GM21367 (cell line): ENCODE data around the gene ARRDC5.
"Not testable (repeated sequence)": the region's sequence is repeated elsewhere in the genome, so short reads cannot be mapped to it uniquely, and the experiment has no call there.

Experiments used
- ATAC-seq: cut with Tn5 transposase; IDR thresholded peaks from one replicate; pipeline ENCODE4 v1.9.1; 2021; ENCODE audit not compliant: unreplicated experiment

The ARRDC5 gene

DNA sequence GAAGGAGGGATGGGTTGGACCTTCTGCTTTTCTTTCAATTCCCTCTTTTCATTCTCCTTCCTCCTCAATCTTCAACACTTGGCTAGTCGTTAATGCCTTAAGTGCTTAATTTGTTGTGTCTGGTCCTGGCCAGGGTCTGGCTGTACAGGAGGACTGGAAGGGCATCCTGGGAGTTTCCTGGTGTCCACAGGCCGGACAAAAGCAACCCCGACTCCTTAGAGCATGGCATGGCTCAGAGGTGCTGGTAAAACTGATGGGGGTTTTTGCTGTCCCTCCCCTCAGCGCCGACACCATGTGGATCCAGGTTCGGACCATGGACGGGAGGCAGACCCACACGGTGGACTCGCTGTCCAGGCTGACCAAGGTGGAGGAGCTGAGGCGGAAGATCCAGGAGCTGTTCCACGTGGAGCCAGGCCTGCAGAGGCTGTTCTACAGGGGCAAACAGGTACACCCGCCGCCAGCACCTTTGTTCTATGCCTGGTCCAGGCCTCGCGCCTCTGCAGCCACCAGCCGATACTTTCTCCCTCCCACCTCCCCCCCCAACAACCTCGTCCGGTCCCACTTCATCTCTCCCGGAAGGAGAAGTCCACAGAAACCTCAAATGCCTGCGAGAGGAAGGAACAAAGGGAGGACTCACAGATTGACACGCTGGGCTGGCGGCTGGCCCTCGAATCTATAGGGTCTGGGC is 8.0 kb upstream of the ARRDC5 start:
- ATAC-seq = no peak

DNA sequence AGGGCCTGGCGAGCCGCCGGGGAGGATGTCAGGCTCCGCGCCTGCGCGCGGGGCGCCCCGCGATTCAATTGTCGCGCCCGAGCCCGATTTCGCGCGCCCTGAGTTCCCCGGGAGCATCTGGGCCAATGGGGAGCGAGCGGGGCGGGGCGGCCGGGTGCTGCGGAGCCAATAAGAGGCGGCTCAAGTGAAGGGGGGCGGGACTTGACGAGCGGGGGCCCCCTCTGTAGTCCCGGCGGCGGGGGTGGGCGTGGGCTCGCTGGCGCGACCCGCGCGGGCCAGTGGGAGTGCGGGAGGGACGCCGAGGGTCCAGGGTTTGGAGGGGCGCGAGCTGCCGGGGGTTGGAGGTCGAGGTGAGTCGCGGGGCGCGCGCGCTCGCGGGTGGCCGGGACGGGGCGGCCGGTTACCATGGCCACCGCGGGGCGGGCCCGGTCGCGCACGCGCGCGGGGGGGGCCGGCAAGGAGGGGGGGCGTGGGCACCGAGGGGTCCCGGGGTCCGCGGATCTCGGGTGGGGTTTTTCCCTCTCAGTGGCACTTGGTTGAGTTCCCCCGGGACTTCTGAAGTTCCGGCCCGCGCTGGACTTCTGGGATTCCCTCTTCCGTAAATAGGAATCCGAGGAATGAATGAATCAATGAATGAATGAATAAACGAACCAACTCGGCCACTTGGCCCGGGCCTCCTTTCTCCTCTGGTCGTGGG is 7.3 kb upstream of the ARRDC5 start:
- ATAC-seq = peak; percentile 53

DNA sequence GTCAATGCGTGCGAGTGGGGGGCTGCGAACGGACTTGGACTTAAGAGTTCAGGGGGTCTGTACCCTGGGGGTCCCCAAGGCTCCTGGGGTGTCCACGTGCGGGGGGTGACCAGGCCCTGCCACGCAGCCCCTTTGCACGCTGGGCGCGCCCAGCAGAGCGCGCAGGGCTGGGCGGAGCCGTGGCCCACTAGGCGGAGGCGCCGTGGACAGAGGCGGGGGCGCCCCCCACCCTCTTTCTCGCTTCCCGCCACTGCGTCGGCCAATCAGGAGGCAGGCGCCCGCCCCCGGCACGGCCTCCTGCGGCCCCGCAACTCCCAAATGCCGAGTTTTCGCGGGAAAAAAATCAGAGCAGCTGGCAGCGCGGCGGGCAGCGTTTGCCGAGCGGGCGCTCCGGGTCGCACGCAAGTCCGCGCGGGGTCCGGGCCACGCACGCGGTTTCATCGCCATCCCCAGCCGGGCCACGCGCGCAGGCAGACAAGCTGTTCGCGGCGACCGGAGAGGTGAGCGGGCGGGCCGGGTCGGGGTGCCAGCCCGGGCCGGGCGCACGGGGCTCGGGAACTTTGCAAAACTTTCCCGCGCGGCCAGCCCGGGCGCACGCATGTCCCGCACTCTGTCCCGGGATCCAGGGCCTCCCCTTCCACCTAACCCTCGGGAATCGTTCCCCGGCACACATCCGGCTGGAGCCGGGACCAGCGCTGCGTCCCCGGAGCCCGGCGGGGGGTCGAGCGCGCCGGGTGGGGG is 6.6 kb upstream of the ARRDC5 start, which contains the start of gene UHRF1:
Gene UHRF1, plus strand, starts transcription at position 346 of the 741 bp plus-strand sequence. CDS start 1,385 bp downstream, outside the sequence.
- ATAC-seq = no peak

DNA sequence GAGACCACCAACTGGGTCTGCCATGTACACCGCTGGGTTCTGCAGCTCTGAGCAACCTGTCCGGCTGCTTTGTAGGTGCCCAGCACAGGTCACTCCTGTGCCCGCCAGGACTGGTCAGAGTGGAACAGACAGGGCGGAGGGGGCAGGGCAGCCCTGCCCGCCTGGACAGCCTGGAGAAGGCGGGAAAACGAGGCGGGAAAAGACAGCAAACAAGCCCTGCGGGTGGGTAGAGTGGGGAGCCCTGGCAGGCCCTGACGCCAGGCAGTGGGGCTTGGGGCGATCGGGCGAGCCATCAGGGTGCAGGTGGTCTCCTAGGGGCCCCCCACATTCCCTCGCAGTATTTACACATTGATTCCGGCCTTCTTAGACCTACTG is 6.1 kb upstream of the ARRDC5 start:
- ATAC-seq = no peak

DNA sequence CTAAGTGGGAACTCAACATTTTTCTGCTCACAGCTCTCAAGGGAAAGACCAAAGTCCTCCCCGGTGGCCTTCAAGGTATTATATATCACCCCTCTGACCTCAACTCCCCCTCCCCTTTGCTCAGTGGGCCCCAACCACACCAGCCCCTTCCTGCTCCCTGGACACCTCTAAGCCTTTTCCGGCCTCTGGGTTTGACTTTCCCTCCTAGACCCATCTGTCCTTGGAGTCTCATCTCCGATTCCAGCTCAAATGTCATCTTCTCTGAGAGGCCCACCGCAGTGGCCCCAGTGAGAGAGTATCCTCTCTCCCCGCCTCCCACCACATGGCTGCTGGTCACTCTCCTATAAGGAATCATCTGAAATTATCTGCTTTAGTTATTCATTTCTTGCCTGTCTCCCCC is 5.7 kb upstream of the ARRDC5 start:
- no peak for ATAC-seq

DNA sequence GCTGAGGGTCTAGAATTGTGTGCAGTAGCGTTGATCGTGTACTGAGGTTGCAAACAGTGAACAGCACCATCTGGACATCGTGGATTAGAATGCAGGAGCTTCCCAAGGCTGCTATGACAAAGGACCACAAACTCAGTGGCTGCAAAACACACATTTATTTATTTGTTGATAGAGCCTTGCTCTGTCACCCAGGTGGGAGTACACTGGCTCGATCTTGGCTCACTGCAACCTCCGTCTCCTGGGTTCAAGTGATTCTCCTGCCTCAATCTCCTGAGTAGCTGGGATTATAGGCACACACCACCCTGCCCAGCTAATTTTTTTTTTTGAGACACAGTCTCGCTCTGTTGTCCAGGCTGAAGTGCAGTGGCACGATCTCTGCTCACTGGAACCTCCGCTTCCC is 4.3 kb upstream of the ARRDC5 start:
- no peak for ATAC-seq

DNA sequence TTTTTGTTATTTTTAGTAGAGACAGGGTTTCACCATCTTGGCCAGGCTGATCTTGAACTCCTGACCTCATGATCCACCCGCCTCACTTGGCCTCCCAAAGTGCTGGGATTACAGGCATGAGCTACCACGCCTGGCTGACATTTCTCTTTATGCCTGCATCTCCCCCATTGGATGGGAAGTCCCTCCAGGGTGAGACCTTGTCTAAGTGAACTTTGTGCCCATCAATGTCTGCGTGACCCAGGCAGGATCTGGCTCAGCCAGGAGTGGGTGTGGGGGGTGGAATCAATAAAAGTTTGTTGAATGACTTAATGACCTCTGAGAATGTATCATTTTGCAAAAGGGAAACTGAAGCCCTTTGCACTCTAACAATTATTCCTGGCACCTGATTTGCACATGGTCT is 1.8 kb upstream of the ARRDC5 start:
- no peak for ATAC-seq

DNA sequence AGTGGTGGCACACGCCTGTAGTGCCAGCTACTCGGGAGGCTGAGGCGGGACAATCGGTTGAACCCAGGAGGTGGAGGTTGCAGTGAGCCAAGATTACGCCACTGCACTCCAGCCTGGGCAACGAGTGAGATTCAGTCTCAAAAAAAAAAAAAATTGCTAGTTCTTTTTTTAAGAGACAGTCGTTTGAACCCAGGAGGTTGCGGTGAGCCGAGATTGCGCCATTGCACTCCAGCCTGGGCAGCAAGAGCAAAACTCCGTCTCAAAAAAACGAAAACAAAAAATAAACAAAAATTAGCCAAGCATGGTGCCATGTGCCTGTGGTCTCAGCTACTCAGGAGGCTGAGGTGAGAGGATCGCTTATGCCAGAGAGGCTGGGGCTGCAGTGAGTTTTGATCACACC is 1.8 kb downstream of the ARRDC5 start:
- ATAC-seq = not testable (repeated sequence)

DNA sequence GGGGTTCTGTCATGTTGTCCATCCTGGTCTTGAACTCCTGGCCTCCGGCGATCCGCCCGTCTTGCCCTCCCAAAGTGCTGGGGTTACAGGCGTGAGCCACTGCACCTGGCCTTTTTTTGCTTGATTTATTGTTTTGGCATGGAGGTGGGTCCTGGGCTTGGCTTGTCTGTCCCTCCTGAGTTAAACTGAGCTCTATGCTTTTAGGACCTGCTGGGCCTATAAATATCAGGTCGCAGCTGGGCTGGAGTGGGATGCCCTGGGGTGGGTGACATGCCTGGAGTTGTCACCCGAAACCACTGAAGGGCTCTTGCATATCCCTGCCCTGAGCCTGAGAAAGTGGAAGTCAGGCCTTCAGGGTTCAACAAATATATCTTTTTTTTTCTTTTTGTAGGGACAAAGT is 5.5 kb downstream of the ARRDC5 start:
- ATAC-seq = no peak

DNA sequence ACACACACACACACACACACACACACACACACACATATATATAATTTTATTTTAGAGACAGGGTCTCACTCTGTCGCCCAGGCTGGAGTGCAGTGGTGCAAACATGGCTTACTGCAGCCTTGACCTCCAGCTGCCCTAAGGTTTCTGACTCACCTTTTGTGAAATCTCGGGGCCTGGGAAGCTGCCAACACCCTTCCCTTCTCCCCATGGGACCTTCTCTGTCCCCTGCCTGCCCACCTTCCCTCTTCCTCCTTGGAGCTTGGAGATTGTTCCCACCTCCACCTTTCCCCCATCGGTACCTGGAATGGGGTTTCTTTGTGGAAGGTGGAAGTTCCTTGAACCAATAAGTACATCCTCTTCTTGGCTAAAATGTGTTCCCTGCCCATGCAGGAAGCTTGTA is 6.3 kb downstream of the ARRDC5 start:
- no peak for ATAC-seq

DNA sequence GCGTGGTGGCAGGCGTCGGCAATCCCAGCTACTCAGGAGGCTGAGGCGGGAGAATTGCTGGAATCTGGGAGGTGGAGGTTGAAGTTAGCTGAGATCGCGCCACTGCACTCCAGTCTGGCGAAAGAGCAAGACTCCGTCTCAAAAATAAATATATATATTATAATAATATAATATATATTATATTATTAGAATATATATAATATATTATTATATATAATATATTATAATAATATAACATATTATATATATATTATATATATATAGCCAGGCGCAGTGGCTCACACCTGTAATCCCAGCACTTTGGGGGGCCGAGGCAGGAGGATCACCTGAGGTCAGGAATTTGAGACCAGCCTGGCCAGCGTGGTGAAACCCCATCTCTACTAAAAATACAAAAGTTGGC is 9.7 kb downstream of the ARRDC5 start:
- ATAC-seq = not testable (repeated sequence)

DNA sequence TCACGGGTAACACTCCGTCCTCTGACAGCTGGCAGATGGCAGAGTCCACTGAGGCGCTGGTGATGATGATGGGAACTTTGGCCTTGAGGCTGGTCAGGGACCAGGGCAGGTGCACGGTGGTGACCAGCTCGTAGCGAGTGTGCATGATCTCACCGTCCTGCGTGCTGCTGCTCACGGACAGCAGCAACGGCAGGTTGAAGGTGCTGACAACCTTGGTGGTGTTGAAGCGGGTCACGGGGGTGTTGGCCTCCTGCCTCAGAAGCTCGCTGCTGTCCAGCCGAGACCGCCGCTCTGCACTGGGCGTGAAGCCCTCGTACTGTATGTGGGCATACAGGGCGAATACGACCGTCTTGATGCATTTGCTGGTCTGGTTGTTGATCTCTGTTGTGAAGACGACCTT is 11.6 kb downstream of the ARRDC5 start:
- no peak for ATAC-seq

DNA sequence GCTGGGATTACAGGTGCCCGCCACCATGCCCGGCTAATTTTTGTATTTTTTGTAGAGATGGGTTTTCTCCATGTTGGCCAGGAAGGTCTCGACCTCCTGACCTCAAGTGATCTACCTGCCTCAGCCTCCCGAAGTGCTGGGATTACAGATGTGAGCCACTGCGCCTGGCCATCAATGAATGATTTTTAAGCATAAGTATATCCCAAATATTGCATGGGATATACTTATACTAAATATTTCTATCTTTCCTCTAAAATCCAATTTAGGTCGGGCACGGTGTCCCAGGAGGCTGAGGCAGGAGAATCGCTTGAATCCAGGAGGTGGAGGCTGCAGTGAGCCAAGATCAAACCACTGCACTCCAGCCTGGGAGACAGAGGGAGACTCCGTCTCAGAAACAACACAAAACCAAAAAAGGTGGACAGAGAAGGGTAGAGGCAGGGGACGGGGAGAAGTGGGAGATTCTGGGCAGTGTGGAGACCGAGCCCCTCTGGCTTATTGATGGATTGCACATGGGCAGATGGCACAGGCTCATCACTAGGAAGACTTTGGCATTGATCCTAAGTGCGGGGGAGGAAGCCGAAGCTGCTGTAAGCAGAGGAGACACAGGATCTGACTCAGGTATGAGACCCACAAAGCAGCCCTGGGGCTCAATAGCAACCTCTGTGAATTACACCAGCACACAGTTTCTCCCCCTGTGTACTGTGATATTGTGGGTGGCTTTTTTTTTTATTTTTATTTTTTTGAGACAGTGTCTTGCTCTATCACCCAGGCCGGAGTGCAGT is 13.5 kb downstream of the ARRDC5 start:
- ATAC-seq = no peak

DNA sequence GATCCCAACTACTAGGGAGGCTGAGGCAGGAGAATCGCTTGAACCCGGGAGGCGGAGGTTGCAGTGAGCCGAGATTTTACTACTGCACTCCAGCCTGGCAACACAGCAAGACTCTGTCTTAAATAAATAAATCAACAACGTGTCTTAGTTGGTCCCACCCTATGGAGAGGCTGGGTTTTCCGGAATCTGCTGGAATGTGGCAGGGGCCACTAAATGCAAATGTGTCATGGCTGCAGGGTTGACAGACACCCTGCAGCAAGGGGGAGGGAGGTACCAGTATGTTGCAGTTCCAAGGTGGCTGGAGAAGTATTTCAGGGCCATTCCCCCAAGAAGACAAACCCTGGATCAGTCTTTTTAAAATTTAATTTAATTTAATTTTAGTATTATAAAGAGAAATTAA is 14.9 kb downstream of the ARRDC5 start:
- not testable (repeated sequence) for ATAC-seq

DNA sequence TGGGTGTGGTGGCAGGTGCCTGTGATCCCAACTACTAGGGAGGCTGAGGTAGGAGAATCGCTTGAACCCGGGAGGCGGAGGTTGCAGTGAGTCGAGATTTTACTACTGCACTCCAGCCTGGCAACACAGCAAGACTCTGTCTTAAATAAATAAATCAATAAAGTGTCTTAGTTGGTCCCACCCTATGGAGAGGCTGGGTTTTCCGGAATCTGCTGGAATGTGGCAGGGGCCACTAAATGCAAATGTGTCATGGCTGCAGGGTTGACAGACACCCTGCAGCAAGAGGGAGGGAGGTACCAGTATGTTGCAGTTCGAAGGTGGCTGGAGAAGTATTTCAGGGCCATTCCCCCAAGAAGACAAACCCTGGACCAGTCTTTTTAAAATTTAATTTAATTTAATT is 17.7 kb downstream of the ARRDC5 start:
- not testable (repeated sequence) for ATAC-seq

DNA sequence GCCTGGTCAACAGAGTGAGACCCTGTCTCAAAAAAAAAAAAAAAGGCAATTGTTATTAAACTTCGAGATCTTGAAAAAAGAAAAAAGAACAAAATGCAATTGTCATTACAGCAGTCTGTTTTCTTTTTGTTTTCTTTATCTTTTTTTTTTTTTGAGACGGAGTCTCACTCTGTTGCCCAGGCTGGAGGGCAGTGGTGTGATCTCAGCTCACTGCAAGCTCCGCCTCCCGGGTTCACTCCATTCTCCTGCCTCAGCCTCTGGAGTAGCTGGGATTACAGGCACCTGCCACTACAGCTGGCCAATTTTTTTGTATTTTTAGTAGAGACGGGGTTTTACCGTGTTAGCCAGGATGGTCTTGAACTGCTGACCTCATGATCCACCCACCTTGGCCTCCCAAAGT is 19.8 kb downstream of the ARRDC5 start:
- ATAC-seq = not testable (repeated sequence)

DNA sequence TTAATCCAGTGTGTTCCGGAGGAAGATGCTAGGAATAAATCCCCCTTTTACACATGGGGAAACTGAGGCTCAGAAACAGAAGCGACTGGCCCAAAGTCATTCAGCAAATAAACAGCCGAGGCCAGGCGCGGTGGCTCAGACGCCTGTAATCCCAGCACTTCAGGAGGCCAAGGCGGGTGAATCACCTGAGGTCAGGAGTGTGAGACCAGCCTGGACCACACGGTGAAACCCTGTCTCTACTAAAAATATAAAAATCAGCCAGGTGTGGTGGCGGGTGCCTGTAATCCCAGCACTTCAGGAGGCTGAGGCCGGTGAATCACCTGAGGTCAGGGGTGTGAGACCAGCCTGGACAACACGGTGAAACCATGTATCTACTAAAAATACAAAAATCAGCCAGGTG is 23.7 kb downstream of the ARRDC5 start:
- ATAC-seq = no peak

DNA sequence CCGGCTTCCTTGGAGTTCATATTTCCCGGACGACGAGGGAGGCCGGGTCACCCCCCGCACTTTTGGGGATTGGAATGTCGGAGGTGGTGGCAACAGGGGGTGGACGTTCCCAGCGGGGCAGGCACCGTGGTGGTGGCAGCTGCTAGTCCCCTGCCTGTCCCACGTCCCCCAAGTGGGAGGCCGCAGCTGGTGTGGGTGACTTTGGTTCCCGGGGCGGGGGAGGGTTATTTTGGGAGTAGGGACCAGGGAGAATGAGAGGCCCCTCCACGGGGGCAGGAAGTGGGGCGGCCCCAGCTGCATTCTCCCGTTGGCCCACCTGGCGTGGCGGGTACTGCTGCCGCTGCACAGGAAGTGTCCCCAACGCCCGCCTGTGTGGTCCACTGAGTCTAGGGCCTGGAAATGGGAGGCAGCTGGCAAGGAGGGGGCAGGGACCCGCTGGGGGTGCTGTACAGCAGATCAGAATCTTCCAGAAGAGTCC is 24.2 kb downstream of the ARRDC5 start:
- no peak for ATAC-seq

DNA sequence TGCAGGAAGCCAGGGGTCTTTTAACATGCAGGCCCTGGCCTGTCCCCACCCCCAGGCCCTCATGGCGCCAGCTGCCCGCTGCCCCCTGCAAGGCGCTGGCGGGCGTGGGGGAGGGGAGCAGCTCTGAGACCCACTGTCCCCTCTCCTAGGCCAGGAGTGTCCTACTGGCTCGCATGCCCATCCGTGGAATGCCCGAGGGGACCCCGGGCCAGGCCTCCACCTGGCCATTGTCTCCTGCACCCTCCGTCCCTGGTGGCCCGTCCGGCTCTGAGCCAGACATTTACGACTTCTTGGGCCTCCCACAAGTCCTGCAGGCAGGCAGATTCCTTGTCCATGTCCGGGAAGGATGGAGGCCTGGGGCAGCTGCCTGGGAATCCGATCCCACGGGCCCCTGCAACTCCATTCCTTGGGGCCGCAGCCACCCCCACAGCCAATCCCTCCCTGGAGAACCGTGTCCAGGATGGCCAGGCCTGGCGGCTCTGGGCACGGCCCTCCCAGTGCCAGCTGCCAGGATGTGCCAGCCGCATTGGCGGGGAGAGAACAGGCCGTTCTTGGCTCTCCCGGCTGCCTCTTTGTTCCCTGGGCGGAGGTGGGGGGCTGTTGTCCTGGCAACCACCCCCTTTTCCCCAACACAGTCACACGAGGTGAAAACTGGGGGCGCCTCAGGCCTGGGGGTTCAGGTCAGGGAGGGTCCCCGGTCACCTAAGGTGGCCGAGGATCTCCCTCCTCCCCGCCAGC is 24.8 kb downstream of the ARRDC5 start:
- no peak for ATAC-seq

DNA sequence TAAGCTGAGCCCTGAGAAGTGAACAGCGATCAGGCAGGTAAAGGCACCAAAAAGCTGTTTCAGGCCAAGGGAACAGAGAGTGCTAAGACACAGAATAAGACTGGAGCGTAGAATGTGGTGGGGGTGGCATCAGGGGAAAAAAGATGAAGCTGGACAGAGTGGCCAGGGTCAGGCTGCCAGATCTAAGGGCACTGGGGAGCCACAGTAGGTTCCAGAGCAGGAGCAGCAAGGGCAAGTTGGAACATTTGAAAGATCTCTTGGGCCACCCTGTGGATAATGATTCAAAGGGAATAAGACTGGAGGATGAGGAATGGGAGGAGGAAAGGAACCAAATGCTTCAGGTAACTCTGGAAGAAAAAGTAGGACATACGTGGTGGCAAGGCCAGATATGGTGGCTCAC is 28.8 kb downstream of the ARRDC5 start:
- ATAC-seq = no peak
